Stimulated activated CD4-positive, alpha-beta T cell treated with anti-CD3 and anti-CD28 coated beads, TNF-alpha, amount 100 ng/mL, for 48 hours (primary cell): Measurements from ENCODE around the gene RNF220.

Experiments
- DNase-seq, 3 donors: peaks; one replicate each; pipeline ENCODE4 v3.0.0-alpha.2; 2020; ENCODE audit warnings: low read depth in 3 of 3

The RNF220 gene

DNA sequence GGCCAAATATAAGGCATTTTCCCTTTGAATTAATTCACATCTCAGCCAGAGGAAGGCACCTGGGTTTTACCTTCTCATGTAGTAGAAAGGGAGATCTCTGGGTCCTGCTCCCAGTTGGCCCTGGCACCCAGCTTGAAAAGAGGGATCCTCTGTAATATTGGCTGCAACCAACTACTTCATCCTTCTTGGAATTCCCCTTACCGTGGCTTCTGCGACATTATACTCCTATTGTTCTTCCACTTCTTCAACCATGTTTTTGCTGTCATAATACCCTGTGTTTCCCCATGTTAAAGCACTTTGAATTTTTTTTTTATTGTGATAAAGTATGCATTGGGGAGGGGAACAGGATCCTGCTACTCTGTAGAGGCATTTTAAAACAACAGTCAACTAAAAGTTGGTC, 26.8 kb downstream of the RNF220 start:
- DNase-seq: no peak

DNA sequence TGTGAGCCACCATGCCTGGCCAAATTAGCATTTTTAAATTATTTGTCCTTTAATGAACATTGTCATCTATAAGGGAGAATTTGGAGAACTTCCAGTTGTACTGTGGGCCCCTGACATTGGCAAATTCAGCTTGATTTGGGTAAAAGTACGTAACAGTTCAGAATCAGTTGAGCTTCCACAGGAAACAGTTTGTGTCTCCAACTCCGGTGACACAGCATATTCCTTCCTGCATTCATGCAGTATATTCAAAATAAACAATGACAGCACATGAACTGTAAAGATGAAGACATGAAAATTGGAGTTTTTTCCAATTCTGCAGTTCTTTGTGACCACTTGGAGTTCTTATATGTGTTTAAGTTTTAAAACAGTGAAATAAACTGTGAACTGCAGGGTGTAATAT, 28.2 kb downstream of the RNF220 start:
- DNase-seq: no peak

DNA sequence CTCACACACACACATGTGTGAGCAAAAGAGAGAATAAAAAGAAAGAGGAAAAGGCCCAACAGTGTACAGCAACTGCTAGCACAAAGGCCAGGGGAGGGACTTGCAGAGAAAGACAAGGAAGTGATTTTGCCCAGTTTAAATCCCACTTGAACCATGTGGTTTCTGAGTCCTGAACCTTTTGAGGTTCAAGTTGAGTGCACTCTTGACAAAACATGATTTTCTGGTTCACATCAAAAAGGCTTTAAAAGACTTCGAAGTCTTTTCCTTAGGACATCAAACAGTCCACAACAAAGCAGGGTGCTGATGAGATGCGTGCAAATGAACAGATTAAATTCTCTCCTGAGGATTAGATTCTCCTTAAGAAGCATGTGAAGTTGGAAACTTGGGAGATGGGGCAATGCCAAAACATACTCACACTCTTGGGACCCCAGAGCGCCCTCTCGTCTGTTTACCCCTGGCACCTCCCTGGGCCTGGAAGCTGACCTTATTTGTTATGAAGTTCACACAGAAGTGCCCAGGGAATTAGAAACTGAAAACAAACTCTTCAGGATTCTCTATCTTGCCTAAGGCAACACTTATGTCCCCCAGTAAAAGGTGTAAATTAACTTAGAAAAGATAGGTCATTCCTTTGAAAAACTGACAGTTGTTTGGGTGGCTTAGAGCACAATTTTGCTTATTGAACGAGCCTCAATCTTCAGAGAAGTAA, 31.5 kb downstream of the RNF220 start:
- no peak for DNase-seq

DNA sequence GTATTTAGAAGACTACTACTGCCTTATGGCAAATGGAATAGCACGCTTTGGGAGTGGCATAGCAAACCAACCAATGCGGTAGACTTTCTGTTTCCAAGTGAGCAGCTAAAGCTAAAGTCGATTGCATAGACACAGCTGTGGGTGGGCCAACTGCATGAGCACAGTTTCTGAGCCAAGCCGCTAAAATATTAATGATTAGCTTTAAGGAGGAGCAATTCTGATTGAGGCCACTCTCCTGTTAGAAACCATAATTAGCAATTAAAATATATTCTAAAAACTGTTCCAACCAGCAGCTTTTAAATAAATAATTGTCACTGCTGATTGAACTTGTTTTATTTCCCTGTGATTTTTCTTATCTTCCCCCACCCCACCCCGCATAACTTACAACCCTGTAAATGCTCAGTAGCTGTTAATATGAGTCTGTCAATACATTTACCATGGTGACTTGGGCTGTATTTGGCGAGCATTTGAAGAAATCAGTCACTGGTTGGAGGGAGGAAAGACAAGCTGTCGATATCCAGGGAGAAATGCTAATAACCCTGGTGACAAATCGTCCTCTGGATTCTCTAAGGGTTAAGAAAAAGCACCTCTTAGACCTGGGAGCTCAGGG, 32.2 kb downstream of the RNF220 start:
- DNase-seq: no peak

DNA sequence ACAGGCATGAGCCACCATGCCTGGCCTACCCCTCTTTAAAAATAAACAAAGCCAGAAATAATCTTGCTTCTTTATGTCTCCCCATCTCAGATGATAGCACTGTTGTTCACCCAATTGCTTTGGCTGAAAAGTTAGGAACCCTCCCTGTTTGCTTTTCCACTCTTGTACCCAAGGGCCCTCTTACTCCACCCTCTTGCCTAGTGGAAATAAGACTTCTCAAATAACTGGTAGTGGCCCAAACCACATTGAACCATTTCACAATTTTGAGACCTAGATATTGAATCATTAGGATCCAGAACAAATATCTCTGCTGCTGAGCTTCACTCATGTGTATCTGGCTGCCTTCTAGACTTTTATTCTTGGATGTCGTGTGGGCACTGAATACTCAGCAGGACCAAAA, 37.7 kb downstream of the RNF220 start:
- no peak for DNase-seq

DNA sequence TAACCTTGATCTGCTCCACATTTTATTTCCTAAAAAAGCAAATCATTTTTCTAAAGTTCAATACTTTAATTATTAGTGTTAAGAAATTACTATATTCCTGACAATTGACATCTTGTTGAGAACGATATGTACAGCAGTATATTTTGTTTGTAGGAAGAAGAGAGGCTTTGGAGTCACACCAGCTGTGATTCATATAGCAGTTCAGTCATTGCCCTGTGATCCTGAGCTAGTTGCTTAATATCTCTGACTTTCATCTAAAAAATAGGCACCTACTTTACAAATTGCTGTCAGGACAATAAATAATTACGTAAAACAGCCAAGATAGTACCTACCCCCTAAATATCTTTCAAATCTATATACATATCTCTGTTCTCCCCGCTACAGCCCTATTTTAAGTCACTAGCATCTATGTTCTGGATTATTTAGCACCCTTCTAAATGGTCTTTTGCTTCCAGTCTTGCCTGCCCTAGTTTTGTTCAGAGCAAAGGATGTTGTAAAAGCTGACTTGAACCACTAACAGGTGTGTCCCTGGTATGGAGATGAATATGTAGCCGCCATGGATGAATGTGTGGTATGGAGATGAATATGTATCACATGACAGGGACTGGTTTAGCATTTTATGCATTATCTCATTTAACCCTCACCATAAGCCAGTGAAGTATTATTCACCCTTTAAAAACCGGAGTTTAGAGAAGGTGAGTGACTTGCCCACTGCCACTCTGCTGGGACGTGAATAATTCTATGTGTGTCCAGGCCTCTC, 42.2 kb downstream of the RNF220 start:
- DNase-seq: no peak

DNA sequence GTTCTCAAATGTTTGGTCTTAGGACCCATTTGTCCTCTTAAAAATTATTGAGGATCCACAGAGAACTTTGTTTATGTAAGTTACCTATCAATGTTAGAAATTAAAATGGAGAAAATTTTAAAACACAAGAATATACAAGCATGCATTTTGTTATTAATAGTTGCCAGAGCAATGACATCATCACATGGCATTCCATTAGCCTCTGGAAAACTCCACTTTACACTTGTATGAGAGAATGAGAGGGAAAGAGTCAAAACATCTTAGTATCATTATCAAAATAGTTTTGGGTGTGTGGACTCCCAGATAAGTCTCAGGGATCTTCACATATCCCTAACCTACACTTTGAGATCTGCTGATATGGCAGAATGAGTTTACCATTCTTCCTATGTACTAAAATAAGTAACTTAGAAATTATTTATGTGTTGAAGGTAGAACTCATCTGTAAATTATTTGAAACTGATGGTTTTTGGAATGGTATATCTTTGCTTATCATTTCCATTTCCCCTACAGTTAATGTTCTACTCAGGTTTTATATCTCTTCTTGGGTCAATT, 48.8 kb downstream of the RNF220 start:
- DNase-seq: no peak

DNA sequence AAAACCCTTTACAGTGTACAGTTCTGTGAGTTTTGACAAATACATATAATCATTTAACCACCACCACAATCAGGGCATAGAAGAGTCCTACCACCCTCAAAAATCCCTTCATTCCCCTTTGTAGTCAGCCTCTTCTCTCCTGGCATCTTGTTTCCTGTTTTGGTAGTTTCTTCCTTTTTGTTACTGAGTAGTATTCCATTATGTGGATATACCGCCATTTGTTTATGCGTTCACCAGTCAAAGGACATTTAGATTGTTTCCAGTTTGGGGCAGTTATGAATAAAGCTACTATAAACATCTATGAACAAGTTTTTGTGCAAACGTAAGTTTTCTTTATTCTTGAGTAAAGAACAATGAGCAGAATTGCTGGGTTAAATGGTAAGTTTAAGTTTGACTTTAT, 49.6 kb downstream of the RNF220 start:
- no peak for DNase-seq

DNA sequence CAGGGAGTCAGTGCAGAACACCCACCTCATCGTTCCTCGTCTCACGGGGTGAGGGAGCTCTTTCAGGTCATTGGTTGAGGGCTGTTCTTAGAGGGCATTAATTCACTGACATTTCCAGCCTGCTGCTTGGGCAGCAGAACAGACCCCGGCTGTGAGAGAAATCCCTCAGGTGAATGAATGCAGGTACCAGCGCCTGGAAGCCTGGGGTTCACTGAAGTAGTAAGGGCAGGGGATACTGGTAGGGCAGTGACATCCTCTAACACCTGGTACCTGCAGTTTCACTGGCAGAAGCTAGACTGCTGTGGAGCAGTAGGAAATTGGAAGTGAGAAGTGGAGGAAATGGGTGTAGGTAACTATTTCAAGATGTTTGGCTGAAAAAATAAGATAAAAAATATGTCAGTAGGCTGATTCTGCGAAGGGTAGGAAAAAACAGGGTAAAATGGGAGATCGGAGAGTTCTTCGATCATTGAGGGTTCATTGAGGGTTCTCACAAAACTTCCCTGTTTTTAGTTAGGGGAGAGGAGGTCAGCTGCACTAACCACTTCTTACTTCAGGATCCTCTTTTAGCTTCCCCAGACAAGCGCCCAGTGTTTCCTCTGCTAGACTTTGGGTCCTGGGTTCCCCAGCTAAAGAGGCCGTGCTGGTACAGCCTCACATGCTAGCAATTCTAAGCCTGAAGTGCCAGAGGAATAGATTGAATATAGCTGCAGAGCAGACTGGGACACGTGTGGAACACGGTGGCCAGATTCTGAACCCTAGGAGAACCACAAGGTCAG, 55.2 kb downstream of the RNF220 start:
- no peak for DNase-seq

DNA sequence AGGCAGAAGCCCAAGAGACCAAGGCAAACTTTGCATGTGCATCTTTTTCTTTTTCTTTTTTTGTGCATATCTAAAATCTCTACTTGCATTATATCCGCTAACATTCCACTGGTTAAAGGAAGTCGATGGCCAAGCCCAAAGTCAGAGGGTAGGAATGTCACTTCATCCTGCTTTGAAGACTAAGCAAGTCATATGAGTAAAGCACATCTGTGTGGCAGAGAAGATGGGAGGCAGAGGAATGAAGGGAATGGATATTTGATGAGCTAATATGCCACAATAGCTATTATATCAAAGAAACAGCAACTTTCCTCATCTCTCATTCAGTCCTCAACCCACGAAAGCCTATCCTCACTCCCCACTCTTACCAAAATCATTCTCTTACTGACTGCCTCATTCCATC, 59.3 kb downstream of the RNF220 start:
- DNase-seq: no peak

DNA sequence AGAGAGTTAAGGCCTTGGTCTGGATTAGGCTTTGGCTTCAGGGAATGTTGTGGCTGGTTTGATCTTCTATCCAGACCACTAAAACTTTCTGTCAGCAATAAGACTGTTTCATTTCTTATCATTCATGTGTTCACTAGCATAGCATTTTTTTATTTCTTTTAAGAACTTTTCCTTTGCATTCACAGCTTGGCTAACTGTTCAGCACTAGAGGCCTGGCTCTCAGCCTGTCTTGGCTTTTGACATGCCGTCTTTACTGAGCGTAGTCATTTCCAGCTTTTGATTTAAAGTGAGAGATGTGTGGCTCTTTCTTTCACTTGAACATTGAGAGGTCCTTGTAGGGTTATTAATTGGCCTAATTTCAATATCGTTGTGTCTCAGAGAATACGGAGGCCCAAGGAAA, 62.5 kb downstream of the RNF220 start:
- DNase-seq: no peak

DNA sequence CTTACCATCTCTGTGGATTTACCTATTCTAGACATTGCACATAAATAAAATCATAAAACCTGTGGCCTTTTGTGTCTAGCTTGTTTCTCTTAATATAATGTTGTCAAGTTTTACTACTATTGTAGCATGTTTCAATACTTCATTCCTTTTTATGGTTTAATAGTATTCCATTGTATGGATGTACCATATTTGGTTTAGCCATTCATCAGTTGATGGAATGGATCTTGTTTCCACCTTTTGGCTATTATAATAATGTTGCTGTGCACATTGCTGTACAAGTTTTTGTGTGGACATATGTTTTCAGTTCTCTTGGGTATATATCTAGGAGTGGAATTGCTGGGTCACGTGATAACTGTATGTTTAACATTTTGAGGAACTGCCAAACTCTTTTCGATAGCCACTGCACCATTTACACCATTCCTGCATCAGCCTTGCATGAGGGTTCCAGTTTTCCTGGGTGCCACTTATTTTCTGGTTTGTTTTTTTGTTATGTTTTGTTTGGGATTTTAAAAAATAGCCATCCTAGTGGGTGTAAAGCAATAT, 66.9 kb downstream of the RNF220 start:
- no peak for DNase-seq

DNA sequence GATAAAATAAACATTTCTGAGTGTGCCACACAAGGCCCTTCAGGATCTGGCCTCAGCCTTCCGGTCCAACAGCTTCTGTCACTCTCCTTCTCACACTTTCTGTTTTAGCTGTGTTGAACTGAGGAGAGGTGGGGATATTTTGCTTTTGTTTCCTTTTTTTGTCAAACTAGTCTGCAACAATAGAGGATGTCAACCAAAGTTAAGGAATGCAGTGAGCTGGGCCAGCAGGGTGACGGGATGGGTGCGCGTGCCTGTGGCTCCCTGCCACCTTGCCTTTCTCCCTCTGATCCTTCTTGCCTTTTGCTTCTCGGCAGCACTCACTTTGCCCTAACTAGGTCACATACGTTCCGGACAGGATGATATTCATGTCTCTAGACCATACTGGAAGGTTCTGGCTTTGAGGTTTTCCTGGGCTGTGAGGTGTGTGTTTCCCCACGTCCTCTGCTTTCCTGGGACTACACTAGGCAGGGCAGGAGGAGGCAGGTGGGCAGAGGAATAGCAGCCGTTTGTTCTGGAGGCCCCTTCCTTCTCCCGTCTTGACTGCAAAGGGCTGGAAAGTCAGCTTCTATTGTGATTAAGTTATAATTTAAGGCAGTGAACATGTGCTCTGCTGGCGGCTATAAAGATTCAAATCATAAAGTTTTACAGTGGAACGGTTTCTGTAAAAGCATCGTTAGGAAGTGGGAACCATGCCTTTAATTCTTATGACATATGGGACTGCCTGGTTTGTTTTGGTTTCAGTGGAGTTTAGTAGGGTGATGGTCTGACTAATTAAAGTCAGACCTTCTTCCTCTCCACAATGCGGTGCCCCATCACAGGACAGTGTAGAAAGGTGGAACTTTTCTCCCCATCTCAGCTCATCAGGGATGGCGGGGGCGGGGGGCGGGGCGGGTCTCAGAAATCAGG, 67.8 kb downstream of the RNF220 start:
- no peak for DNase-seq

DNA sequence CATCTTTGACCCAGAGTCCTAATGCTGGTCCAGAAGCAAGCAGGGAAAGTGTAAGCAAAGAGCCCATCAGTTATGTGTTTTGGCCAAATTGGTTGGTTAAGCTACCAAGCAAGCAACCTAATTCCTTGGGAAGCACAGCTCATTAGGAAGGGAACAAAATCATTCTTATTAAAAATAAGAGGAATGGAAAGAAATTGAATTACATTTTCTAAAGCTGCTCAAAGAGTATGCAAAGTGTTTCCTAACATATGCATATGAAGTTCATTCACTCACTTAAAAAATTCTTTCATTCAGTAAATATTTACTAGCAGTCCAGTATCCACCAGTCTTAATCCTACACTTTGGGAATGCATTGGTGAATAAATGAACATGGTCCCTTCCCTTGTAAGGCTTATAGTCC, 71.8 kb downstream of the RNF220 start:
- DNase-seq: no peak

DNA sequence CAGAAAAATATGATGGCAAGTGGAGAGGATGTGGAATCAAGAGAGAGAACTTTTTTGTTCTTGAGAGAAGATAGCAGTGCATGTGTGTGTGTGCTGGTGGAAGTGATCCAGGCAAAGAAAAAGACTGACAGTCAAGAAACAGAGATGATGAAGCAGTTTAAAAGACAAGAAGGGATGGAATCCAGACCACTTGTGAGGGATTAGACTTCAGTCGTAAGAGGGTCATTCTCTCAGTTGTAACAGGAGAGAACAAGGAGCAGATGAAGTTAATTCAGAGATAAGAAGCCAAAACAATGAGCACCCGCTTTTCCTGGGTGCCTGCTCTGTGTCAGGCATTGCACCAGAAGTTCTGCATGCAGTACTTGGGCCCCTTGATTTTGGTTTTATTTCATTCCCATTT, 76.6 kb downstream of the RNF220 start:
- DNase-seq: no peak

DNA sequence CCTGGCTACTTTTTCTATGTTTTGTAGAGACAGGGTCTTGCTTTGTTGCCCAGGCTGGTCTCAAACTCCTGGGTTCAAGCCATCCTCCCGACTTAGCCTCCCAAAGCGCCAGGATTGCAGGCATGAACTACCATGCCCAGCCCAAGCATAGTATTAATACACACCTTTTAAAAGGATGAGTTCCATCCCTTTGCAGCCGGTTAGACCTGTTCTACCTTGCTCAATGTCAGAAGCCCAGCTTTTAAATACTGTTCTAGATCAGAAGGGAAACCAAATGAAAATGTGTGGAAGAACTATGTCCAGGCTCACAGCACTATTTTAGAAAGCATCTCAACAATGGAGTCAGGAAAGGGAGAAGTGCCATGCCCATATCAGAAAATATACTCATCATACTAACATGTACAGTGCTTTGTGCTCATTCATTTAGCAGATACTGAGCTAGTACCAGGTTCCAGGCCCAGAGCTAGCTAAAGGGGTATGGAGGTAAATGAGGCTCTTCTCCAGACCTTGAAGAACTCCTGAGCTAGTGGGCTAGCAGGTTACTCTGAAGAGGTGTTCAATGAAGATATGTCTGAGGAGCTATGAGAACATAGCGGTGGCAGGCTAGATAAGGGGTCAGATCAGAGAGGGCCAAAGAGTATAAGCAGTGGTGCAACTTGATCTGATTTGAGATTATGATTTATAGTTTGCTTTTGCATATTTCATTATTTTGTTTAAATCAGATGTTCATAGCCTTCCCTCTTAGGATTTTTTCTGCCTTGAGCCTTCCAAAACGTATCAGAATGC, 78.2 kb downstream of the RNF220 start:
- DNase-seq: no peak

DNA sequence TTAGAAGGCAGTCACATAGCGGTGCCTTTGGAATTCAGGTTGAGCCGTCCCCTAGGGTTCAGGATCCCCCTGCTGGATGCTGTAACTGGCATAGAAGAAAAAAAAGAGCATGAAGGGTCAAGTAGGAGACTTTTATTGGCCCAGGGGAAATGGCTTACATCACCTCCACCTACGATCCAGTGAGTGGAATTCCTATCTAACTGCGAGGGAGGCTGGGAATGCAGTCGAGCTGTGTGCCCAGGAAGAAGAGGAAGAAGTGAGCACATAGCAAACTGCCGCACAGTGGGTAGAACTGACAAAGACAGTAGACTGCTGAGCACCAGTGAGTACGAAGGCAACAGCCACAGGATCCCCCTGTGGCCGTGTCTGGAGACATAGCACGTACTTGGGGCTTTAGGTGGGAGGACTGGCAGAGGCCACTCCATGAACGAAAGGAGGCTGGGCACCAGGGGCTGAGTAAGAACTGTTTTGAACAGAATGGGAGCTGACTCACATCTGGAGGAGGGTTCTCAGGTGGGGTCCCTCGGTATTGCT, 79.2 kb downstream of the RNF220 start:
- no peak for DNase-seq

DNA sequence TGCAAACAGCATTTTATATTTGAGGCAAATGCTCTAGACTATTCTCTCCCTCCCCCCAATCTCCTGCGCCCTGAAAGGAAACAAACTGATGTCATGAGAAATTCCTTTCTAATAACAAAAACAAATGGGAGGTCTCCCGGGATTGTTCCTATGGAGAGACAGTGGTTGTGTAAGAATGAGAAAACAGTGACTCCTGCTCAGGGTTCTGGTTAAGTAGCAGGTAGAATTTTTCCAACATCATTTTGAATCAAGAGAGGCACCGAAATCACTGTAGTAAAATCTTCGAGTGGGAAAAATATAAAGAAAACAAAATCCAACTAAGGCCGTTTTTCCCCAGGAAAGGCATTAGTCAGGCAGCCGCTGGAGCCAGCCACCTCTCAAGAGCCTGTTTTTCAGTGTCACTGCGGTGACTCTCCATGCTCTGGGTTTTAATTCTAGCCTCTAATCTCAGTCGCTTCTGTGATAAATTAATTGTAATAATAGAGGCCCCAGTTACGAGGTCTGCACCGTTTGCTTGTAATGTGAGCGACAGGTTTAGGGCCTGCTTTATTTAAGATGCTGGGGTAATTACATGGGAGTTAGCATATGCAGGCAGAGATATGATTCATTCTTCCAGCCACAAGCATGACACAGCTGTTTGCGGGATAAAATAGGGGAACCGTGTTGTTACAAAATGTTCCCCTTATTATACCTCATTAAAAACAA, 80.3 kb downstream of the RNF220 start:
- no peak for DNase-seq

DNA sequence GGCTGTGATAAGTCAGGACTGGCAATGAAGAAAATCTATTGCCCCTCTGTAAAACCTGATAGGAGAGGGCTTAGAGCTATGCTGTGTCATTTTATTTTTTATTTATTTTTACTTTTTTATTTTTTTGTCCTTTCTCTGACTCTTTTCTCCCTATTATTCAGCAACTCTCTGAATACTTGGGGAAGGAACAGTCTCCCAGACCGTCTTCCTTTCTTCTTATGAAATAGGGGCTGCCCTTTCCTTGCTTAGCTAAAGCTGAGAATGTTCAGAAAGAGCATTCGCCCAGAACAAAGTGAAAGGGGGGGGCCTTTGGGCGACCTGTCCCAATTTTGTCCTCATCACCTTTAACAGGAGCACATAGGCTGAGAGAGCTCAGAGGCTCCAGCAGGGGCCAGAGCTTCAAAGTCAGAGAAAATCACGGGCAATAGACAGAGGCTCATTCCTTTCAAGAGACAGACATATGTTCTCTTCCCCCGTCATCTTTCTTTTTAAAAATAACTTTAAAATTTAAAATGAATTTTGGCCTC, 80.9 kb downstream of the RNF220 start:
- no peak for DNase-seq
